ENCODE results near the gene IGFBP3. TPM values are rescaled to one million over a fixed set of nuclear protein-coding genes. Genes with fewer than 3 reads are reported as not detected.

Gene IGFBP3
- total and polyA plus RNA-seq, 4 donors: 87.0 to 244 (median 182) TPM

GRCh38 chr7:45902820-45903219 is 18.3 kb downstream of the IGFBP3 start (continued):
- no peak for TF ChIP-seq TAF1 (conservative IDR thresholded peaks at IDR 0.05)

- H3K9me3 ChIP-seq (ENCODE audit: control insufficient read depth in 4 of 4, low read length in 3 of 4): no peaks in the 10 kb centered on the region
- DNase-seq (ENCODE audit: low spot score): no peak
- no peak overlapping the region for H3K27ac ChIP-seq (ENCODE audit: low read depth in 1 of 2, low read length in 2 of 2)
- no peaks in the 10 kb centered on the region for H3K36me3 ChIP-seq (ENCODE audit: control insufficient read depth in 4 of 4, insufficient read depth in 3 of 4, low read depth in 1 of 4, low read length in 3 of 4)
- H3K9ac ChIP-seq (ENCODE audit: low read depth in 1 of 2, low read length in 2 of 2): no peak overlapping the region
- no peaks in the 10 kb centered on the region for H3K27me3 ChIP-seq (ENCODE audit: control insufficient read depth in 4 of 4, insufficient read depth in 4 of 4, low read length in 3 of 4)
- H3K4me1 ChIP-seq (ENCODE audit: control insufficient read depth in 4 of 4, insufficient read depth in 4 of 4, low read length in 3 of 4): no peaks in the 10 kb centered on the region
- H3K4me3 ChIP-seq (ENCODE audit: low read depth in 1 of 3, low read length in 3 of 3): no peak overlapping the region
- 91% methylated on average over 1 of the region's 1 CpG for WGBS
- no peak for TF ChIP-seq HNF4A (conservative IDR thresholded peaks at IDR 0.05)
These were observed 19.5 kb downstream of the IGFBP3 start for GRCh38 chr7:45901566-45901965.

GRCh38 chr7:45898222-45898621 is 22.9 kb downstream of the IGFBP3 start:
- no peak for DNase-seq (ENCODE audit: low spot score)
- H3K4me1 ChIP-seq (ENCODE audit: control insufficient read depth in 4 of 4, insufficient read depth in 4 of 4, low read length in 3 of 4): no peaks in the 10 kb centered on the region
- no peak overlapping the region for H3K9ac ChIP-seq (ENCODE audit: low read depth in 1 of 2, low read length in 2 of 2)
- no peak overlapping the region for H3K27ac ChIP-seq (ENCODE audit: low read depth in 1 of 2, low read length in 2 of 2)
- 83% methylated on average over 2 of the region's 2 CpGs for WGBS
- no peaks in the 10 kb centered on the region for H3K36me3 ChIP-seq (ENCODE audit: control insufficient read depth in 4 of 4, insufficient read depth in 3 of 4, low read depth in 1 of 4, low read length in 3 of 4)
- H3K27me3 ChIP-seq (ENCODE audit: control insufficient read depth in 4 of 4, insufficient read depth in 4 of 4, low read length in 3 of 4): no peaks in the 10 kb centered on the region
- no peaks in the 10 kb centered on the region for H3K9me3 ChIP-seq (ENCODE audit: control insufficient read depth in 4 of 4, low read length in 3 of 4)
- H3K4me3 ChIP-seq (ENCODE audit: low read depth in 1 of 3, low read length in 3 of 3): no peak overlapping the region
- TF ChIP-seq, protein P1, sequence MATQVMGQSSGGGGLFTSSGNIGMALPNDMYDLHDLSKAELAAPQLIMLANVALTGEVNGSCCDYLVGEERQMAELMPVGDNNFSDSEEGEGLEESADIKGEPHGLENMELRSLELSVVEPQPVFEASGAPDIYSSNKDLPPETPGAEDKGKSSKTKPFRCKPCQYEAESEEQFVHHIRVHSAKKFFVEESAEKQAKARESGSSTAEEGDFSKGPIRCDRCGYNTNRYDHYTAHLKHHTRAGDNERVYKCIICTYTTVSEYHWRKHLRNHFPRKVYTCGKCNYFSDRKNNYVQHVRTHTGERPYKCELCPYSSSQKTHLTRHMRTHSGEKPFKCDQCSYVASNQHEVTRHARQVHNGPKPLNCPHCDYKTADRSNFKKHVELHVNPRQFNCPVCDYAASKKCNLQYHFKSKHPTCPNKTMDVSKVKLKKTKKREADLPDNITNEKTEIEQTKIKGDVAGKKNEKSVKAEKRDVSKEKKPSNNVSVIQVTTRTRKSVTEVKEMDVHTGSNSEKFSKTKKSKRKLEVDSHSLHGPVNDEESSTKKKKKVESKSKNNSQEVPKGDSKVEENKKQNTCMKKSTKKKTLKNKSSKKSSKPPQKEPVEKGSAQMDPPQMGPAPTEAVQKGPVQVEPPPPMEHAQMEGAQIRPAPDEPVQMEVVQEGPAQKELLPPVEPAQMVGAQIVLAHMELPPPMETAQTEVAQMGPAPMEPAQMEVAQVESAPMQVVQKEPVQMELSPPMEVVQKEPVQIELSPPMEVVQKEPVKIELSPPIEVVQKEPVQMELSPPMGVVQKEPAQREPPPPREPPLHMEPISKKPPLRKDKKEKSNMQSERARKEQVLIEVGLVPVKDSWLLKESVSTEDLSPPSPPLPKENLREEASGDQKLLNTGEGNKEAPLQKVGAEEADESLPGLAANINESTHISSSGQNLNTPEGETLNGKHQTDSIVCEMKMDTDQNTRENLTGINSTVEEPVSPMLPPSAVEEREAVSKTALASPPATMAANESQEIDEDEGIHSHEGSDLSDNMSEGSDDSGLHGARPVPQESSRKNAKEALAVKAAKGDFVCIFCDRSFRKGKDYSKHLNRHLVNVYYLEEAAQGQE (IDR thresholded peaks at IDR 0.05): no peak
- TF ChIP-seq HNF4G (IDR thresholded peaks at IDR 0.05): no peak
- no peak for TF ChIP-seq RXRA (IDR thresholded peaks at IDR 0.05)
- no peak for TF ChIP-seq FOXA2 (IDR thresholded peaks at IDR 0.05)
- TF ChIP-seq, protein P2, sequence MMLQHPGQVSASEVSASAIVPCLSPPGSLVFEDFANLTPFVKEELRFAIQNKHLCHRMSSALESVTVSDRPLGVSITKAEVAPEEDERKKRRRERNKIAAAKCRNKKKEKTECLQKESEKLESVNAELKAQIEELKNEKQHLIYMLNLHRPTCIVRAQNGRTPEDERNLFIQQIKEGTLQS (IDR thresholded peaks at IDR 0.05): no peak
- no peak for TF ChIP-seq HNF4A (conservative IDR thresholded peaks at IDR 0.05)
- no peak for TF ChIP-seq GABPA (IDR thresholded peaks at IDR 0.05 in 1 of 2, conservative IDR thresholded peaks at IDR 0.05 in 1 of 2)
- TF ChIP-seq, protein P3, sequence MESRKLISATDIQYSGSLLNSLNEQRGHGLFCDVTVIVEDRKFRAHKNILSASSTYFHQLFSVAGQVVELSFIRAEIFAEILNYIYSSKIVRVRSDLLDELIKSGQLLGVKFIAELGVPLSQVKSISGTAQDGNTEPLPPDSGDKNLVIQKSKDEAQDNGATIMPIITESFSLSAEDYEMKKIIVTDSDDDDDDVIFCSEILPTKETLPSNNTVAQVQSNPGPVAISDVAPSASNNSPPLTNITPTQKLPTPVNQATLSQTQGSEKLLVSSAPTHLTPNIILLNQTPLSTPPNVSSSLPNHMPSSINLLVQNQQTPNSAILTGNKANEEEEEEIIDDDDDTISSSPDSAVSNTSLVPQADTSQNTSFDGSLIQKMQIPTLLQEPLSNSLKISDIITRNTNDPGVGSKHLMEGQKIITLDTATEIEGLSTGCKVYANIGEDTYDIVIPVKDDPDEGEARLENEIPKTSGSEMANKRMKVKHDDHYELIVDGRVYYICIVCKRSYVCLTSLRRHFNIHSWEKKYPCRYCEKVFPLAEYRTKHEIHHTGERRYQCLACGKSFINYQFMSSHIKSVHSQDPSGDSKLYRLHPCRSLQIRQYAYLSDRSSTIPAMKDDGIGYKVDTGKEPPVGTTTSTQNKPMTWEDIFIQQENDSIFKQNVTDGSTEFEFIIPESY (IDR thresholded peaks at IDR 0.05): no peak

DNA sequence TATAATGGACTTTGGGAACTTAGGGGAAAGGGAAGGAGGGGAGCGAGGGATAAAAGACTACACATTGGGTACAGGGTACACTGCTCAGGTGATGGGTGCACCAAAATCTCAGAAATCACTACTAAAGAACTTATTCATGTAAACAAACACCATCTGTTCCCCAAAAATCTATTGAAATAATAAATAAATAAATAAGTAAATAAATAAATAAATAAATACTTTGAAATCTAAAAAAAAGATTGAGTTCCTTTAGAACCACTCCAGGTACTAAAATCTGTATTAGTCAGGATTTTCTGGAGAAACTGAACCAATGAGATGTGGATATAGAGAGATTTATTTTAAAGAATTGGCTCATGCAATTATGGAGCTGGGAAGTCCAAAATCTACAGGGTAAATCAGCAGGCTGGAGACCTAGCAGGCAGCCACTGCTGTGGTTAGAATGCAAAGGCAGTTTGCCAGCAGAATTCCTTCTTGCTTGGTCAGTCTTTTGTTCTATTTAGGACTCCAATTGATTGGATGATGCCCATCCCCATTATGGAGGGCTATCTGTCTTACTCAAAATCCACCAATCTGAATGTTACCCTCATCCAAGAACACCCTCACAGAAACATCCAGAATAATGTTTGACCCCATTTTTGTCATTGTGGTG is 23.9 kb downstream of the IGFBP3 start:
- H3K27ac ChIP-seq (ENCODE audit: low read depth in 1 of 2, low read length in 2 of 2): no peak overlapping the region
- H3K36me3 ChIP-seq (ENCODE audit: control insufficient read depth in 4 of 4, insufficient read depth in 3 of 4, low read depth in 1 of 4, low read length in 3 of 4): peaks cover 0 to 3% (median 0%) of the 10 kb centered on the region in 4 donors
- no peaks in the 10 kb centered on the region for H3K4me1 ChIP-seq (ENCODE audit: control insufficient read depth in 4 of 4, insufficient read depth in 4 of 4, low read length in 3 of 4)
- no peaks in the 10 kb centered on the region for H3K27me3 ChIP-seq (ENCODE audit: control insufficient read depth in 4 of 4, insufficient read depth in 4 of 4, low read length in 3 of 4)
- no peak for DNase-seq (ENCODE audit: low spot score)
- no peak for TF ChIP-seq CTCF (IDR thresholded peaks at IDR 0.05; ENCODE audit: low read depth, low read length, missing input control)
- no peak for TF ChIP-seq FOXA1 (IDR thresholded peaks at IDR 0.05)
- TF ChIP-seq, protein P1 (IDR thresholded peaks at IDR 0.05): no peak
- no peak for TF ChIP-seq HNF4G (IDR thresholded peaks at IDR 0.05)
- no peak for TF ChIP-seq FOXA2 (IDR thresholded peaks at IDR 0.05)
- 100% methylated on average over 1 of the region's 1 CpG for WGBS
- no peak overlapping the region for H3K4me3 ChIP-seq (ENCODE audit: low read depth in 1 of 3, low read length in 3 of 3)
- no peaks in the 10 kb centered on the region for H3K9me3 ChIP-seq (ENCODE audit: control insufficient read depth in 4 of 4, low read length in 3 of 4)
- H3K9ac ChIP-seq (ENCODE audit: low read depth in 1 of 2, low read length in 2 of 2): no peak overlapping the region

All from liver (tissue), 9 donors.